GM12878 (cell line): ENCODE results near the gene ARHGEF7. TPM values are rescaled to one million over a fixed set of nuclear protein-coding genes. Genes with fewer than 3 reads are reported as not detected.

Source experiments
- ATAC-seq: fragments of 200-7000 bp; cut with Tn5 transposase; 3 replicates; pipeline ENCODE4 v1.9.1; 2020; ENCODE audit warnings: mild to moderate bottlenecking, moderate library complexity
- BruUV-seq: library from RNA; stranded (reverse); fragments of 400-500 nt; replicated peaks from 2 replicates; lab custom pipeline; 2021; lab: Mats Ljungman, UMichigan
- CTCF ChIA-PET: fragments of 300-600 bp; sonication (Branson Sonifier 250); formaldehyde crosslinking; extraction: SDS; loops from one replicate; lab custom pipeline; 2021; ENCODE audit warnings: inconsistent platforms; lab: Yijun Ruan, JAX
- POLR2A ChIA-PET: fragments of 350-600 bp; formaldehyde crosslinking; extraction: SDS; loops from one replicate; lab custom pipeline; 2021; ENCODE audit warnings: inconsistent platforms; lab: Charles Lee
- RAD21 ChIA-PET: fragments of 300-600 bp; sonication (Branson Sonifier 250); formaldehyde crosslinking; loops from one replicate; lab custom pipeline; 2023; ENCODE audit warnings: antibody characterized with exemption; ENCODE audit not compliant: unreplicated experiment; lab: Charles Lee
- SMC1A ChIA-PET: fragments of 300-600 bp; sonication (Branson Sonifier 250); formaldehyde crosslinking; loops from one replicate; lab custom pipeline; 2023; ENCODE audit not compliant: unreplicated experiment, uncharacterized antibody; lab: Charles Lee
- DNase-seq: peaks from one replicate; pipeline ENCODE4 v3.0.0-alpha.2; 2011; ENCODE audit warnings: low read depth, low spot score
- FAIRE-seq: peaks from 3 replicates; lab custom pipeline; 2011; peaks lifted over from hg19 to GRCh38; lab: Jason Lieb, UNC
- H2AFZ ChIP-seq: 2 replicates; pipeline ENCODE4 v1.6.0; 2011; ENCODE audit warnings: low read depth, low read length, control low read depth; ENCODE audit not compliant: control insufficient read depth
- H3K27ac ChIP-seq: 2 replicates; pipeline ENCODE4 v1.5.1; 2011; ENCODE audit warnings: control low read depth; ENCODE audit not compliant: control insufficient read depth, insufficient read depth
- H3K27me3 ChIP-seq, 2 experiments: replicated peaks in 1 of 2; 2 replicates each; pipeline versions ENCODE4 v1.6.0 to v1.6.1; 2011; ENCODE audit warnings: low read length in 1 of 2; ENCODE audit not compliant: control insufficient read depth in 2 of 2, insufficient read depth in 2 of 2
- H3K36me3 ChIP-seq, 2 experiments: 2 replicates each; pipeline ENCODE4 v1.5.1; 2011; ENCODE audit warnings: low read length in 1 of 2; ENCODE audit not compliant: control insufficient read depth in 2 of 2, insufficient read depth in 2 of 2
- H3K4me1 ChIP-seq: 2 replicates; pipeline ENCODE4 v1.6.1; 2011; ENCODE audit warnings: mild to moderate bottlenecking, low read length, moderate library complexity, mixed read lengths; ENCODE audit not compliant: control insufficient read depth, insufficient read depth
- H3K4me2 ChIP-seq: 2 replicates; pipeline ENCODE4 v1.6.0; 2011; ENCODE audit warnings: control low read depth; ENCODE audit not compliant: control insufficient read depth, insufficient read depth
- H3K4me3 ChIP-seq: fragments of 200-600 bp; sonication (generic); 2 replicates; pipeline ENCODE4 v1.5.1; 2016
- H3K79me2 ChIP-seq: 2 replicates; pipeline ENCODE4 v1.6.0; 2011; ENCODE audit warnings: low read length; ENCODE audit not compliant: control insufficient read depth, insufficient read depth
- H3K9ac ChIP-seq: 2 replicates; pipeline ENCODE4 v1.8.0; 2011; ENCODE audit warnings: low read length, control low read depth, mixed read lengths; ENCODE audit not compliant: control insufficient read depth, insufficient read depth
- H3K9me3 ChIP-seq: replicated peaks from 3 replicates; pipeline ENCODE4 v1.5.1; 2011; ENCODE audit warnings: mild to moderate bottlenecking, low read length; ENCODE audit not compliant: control insufficient read depth, insufficient read depth
- H4K20me1 ChIP-seq: 2 replicates; pipeline ENCODE4 v1.6.0; 2011; ENCODE audit not compliant: control insufficient read depth, insufficient read depth
- BCL3 ChIP-seq: IDR thresholded peaks from 2 replicates; pipeline ENCODE4 v1.6.1; 2011; ENCODE audit warnings: borderline replicate concordance, low read depth, mild to moderate bottlenecking, moderate library complexity, low read length; ENCODE audit not compliant: insufficient read depth, poor library complexity, severe bottlenecking
- CTCF ChIP-seq, 3 experiments: IDR thresholded peaks in 2 of 3; conservative IDR thresholded peaks in 1 of 3; 2 replicates each; pipeline ENCODE4 v1.5.1; 2011; ENCODE audit warnings: low read depth in 3 of 3, low read length in 3 of 3, mild to moderate bottlenecking in 3 of 3, control low read depth in 2 of 3, moderate library complexity in 2 of 3, inconsistent platforms in 1 of 3, mixed read lengths in 1 of 3; ENCODE audit not compliant: control insufficient read depth in 2 of 3, insufficient read depth in 1 of 3; ENCODE audit errors: extremely low read depth in 1 of 3
- GABPA ChIP-seq: IDR thresholded peaks from 2 replicates; pipeline ENCODE4 v1.6.1; 2014; ENCODE audit warnings: antibody characterized with exemption, low read depth, mild to moderate bottlenecking, inconsistent platforms
- HDAC6 ChIP-seq: fragments of 200-600 bp; sonication (generic); IDR thresholded peaks from one replicate; pipeline ENCODE4 v1.8.0; 2017; ENCODE audit warnings: antibody characterized with exemption; ENCODE audit not compliant: unreplicated experiment
- IKZF2 ChIP-seq, 2 experiments: fragments of 450-650 bp; IDR thresholded peaks; 2 replicates each; pipeline ENCODE4 v1.6.1; 2017; ENCODE audit warnings: mild to moderate bottlenecking in 2 of 2, moderate library complexity in 2 of 2
- IRF5 ChIP-seq: fragments of 450-650 bp; IDR thresholded peaks from 2 replicates; pipeline ENCODE4 v1.6.1; 2017; ENCODE audit warnings: borderline replicate concordance
- JUNB ChIP-seq: IDR thresholded peaks from 2 replicates; pipeline ENCODE4 v1.6.1; 2016; ENCODE audit warnings: antibody characterized with exemption, mild to moderate bottlenecking
- MEF2B ChIP-seq: fragments of 450-650 bp; IDR thresholded peaks from 2 replicates; pipeline ENCODE4 v1.6.1; 2018; ENCODE audit warnings: mild to moderate bottlenecking, moderate library complexity; ENCODE audit not compliant: partially characterized antibody, poor library complexity, severe bottlenecking
- MXI1 ChIP-seq: fragments of 150-350 bp; IDR thresholded peaks from 2 replicates; pipeline ENCODE4 v1.6.1; 2011; ENCODE audit warnings: low read depth, mild to moderate bottlenecking, inconsistent platforms, low read length, improper control_type of control experiment
- PBX3 ChIP-seq: IDR thresholded peaks from 2 replicates; pipeline ENCODE4 v1.6.1; 2011; ENCODE audit warnings: mild to moderate bottlenecking, low read depth, low read length, moderate library complexity; ENCODE audit not compliant: insufficient replicate concordance
- POLR2AphosphoS2 ChIP-seq: IDR thresholded peaks from 2 replicates; pipeline ENCODE4 v1.6.1; 2011; ENCODE audit warnings: low read depth, mild to moderate bottlenecking, low read length, improper control_type of control experiment, moderate library complexity
- RCOR1 ChIP-seq: conservative IDR thresholded peaks from 2 replicates; pipeline ENCODE4 v1.6.1; 2012; ENCODE audit warnings: low read depth, low read length, improper control_type of control experiment
- SMAD5 ChIP-seq: IDR thresholded peaks from 2 replicates; pipeline ENCODE4 v1.6.1; 2016; ENCODE audit warnings: antibody characterized with exemption, low read depth
- SMARCA5 ChIP-seq: fragments of 450-650 bp; IDR thresholded peaks from 2 replicates; pipeline ENCODE4 v1.6.1; 2017; ENCODE audit warnings: mild to moderate bottlenecking
- ZBTB4 ChIP-seq: fragments of 450-650 bp; formaldehyde crosslinking; IDR thresholded peaks from 2 replicates; pipeline ENCODE4 v1.4.0; 2022; ENCODE audit warnings: mild to moderate bottlenecking, moderate library complexity
- WGBS: methylation state at CpG from one replicate; pipeline ENCODE4 v1.1.6; 2016; ENCODE audit warnings: low lambda C conversion rate; ENCODE audit not compliant: insufficient replicate concordance, insufficient coverage; ENCODE audit errors: missing lambda C conversion rate; 5-methylcytosine and 5-hydroxymethylcytosine counted together
- in situ Hi-C: fragments of 300-500 bp; cut with MboI; formaldehyde crosslinking; loops from 9 replicates; pipeline ENCODE4 v1.14.3; 2018; ENCODE audit warnings: mixed read lengths
- intact Hi-C: fragments of 100-400 bp; cut with micrococcal nuclease; formaldehyde crosslinking; loops from one replicate; pipeline ENCODE4 v1.14.2; 2022; ENCODE audit not compliant: unreplicated experiment
- polyA plus RNA-seq, 11 experiments: library from polyadenylated mRNA; depleted of rRNA in 4 of 11; unstranded in 6 of 11; stranded (reverse) in 5 of 11; fragments of >200 nt; fragmentation: Nextera tagmentation in 4 of 11; fragmentation: Illumina TruSeq in 1 of 11; extraction: Ambion mirVana in 4 of 11; extraction: Trizol in 1 of 11; gene quantifications; 1 replicate in 1 of 11; 2 replicates in 10 of 11; pipeline versions ENCODE4 v1.2.1 to v1.2.3, GENCODE V29; 2011 to 2016; ENCODE audit warnings: inconsistent platforms in 2 of 11, missing spikeins in 2 of 11, low read depth in 1 of 11
- total RNA-seq, 4 experiments: library from RNA; depleted of rRNA in 3 of 4; stranded (reverse); fragments of >200 nt in 3 of 4; fragmentation: Illumina TruSeq in 1 of 4; extraction: Trizol in 1 of 4; gene quantifications; 2 replicates each; pipeline versions ENCODE4 v1.2.1 to v1.2.3, GENCODE V29; 2013 to 2021

ARHGEF7 gene
- total and polyA plus RNA-seq, 10 of the 15 experiments (the other 5 are each of a cell fraction or from before 2014, with no cell fraction given) = 4.7 to 65.5 (median 36.6) TPM

GRCh38 chr13:111323549-111323948, 208.4 kb downstream of the ARHGEF7 start:
- no peaks in the 10 kb centered on the region for H3K9me3 ChIP-seq
- no peak overlapping the region for H3K4me2 ChIP-seq
- no peaks in the 10 kb centered on the region for H3K27me3 ChIP-seq
- RAD21 ChIA-PET = no interaction called here
- no peaks in the 10 kb centered on the region for H3K36me3 ChIP-seq
- ATAC-seq = no peak
- intact Hi-C loops = no loop called here
- no peak overlapping the region for H3K9ac ChIP-seq
- no peak overlapping the region for H2AFZ ChIP-seq
- no peaks in the 10 kb centered on the region; the same call in 1 of the 2 replicates for H3K4me1 ChIP-seq
- no peak for TF ChIP-seq ZBTB4 (CRISPR knock-in tag)
- no peak for TF ChIP-seq RCOR1
- no peak for TF ChIP-seq CTCF (IDR thresholded peaks at IDR 0.05 in 2 of 3, conservative IDR thresholded peaks at IDR 0.05 in 1 of 3; ENCODE audit: control insufficient read depth in 2 of 3, extremely low read depth in 1 of 3, insufficient read depth in 1 of 3, low read depth in 3 of 3, low read length in 3 of 3)
- no peak for TF ChIP-seq IRF5
- TF ChIP-seq BCL3 = no peak
- no peak for TF ChIP-seq MXI1
- TF ChIP-seq HDAC6 = no peak
- no peak for TF ChIP-seq POLR2AphosphoS2
- no peak for TF ChIP-seq MEF2B
- no peak for TF ChIP-seq SMAD5
- no peak for TF ChIP-seq SMARCA5
- no peak for TF ChIP-seq PBX3
- no peak for TF ChIP-seq GABPA
- TF ChIP-seq IKZF2 (IDR thresholded peaks at IDR 0.05) = no peak
- no peak for TF ChIP-seq JUNB
- TF ChIP-seq, all 136 proteins: peak for 0
- Histone ChIP-seq H3K4me3 (no peak overlapping the region), H3K79me2 (no peaks in the 10 kb centered on the region), H4K20me1 (no peaks in the 10 kb centered on the region), H3K27ac (no peak overlapping the region)
- FAIRE-seq (no peak), DNase-seq (no peak)
- no TSS peak for BruUV-seq
- ChIA-PET POLR2A (no interaction called here), SMC1A (no interaction called here), CTCF (no interaction called here)
- in situ Hi-C loops = no loop called here
- 44% methylated on average over 14 of the region's 14 CpGs for WGBS
